ENCODE data around the gene PRR20G. TPM values are rescaled to one million over a fixed set of nuclear protein-coding genes. Genes with fewer than 3 reads are reported as not detected.

PRR20G gene
- polyA plus RNA-seq, 1 donor from 2014 or later = not detected

- no peak overlapping the region for H3K4me2 ChIP-seq (ENCODE audit: low read length)
- peaks cover 5% of the 10 kb centered on the region for H3K9me3 ChIP-seq (ENCODE audit: low read length)
- TF ChIP-seq POLR2AphosphoS5 (IDR thresholded peaks at IDR 0.05) (no peak), SMC3 (conservative IDR thresholded peaks at IDR 0.05; ENCODE audit: poor library complexity) (no peak), TAF1 (IDR thresholded peaks at IDR 0.05; ENCODE audit: low read depth) (no peak), EP300 (conservative IDR thresholded peaks at IDR 0.05; ENCODE audit: poor library complexity, severe bottlenecking) (no peak), EZH2 (IDR thresholded peaks at IDR 0.05; ENCODE audit: borderline replicate concordance, insufficient read depth, low read length, poor library complexity, severe bottlenecking) (no peak)
Measured at GRCh38 chr3:127307112-127307835, 19.4 kb upstream of the PRR20G start.

GRCh38 chr3:127306361-127307111 lies 18.7 kb upstream of the PRR20G start:
- H3K36me3 ChIP-seq (ENCODE audit: insufficient read depth, low read length) = no peaks in the 10 kb centered on the region
- no peaks in the 10 kb centered on the region for H4K20me1 ChIP-seq (ENCODE audit: insufficient read depth)
- no peak overlapping the region for H3K4me2 ChIP-seq (ENCODE audit: low read length)
- no peak for TF ChIP-seq MXI1 (conservative IDR thresholded peaks at IDR 0.05; ENCODE audit: poor library complexity, severe bottlenecking)
- no peak for TF ChIP-seq SMC3 (conservative IDR thresholded peaks at IDR 0.05; ENCODE audit: poor library complexity)
- TF ChIP-seq CTCF (IDR thresholded peaks at IDR 0.05; ENCODE audit: poor library complexity, severe bottlenecking) = no peak
- no peak for TF ChIP-seq RAD21 (conservative IDR thresholded peaks at IDR 0.05)
- TF ChIP-seq TAF1 (IDR thresholded peaks at IDR 0.05; ENCODE audit: low read depth) = no peak
- TF ChIP-seq REST (IDR thresholded peaks at IDR 0.05; ENCODE audit: borderline replicate concordance) = no peak
- no peak for TF ChIP-seq EZH2 (IDR thresholded peaks at IDR 0.05; ENCODE audit: borderline replicate concordance, insufficient read depth, low read length, poor library complexity, severe bottlenecking)
- no peak for TF ChIP-seq EP300 (conservative IDR thresholded peaks at IDR 0.05; ENCODE audit: poor library complexity, severe bottlenecking)
- TF ChIP-seq POLR2AphosphoS5 (IDR thresholded peaks at IDR 0.05) = no peak
- peaks cover 5% of the 10 kb centered on the region for H3K9me3 ChIP-seq (ENCODE audit: low read length)
- peaks cover 5% of the 10 kb centered on the region for H3K27me3 ChIP-seq (ENCODE audit: insufficient read depth, low read depth, low read length)
- H3F3A ChIP-seq (ENCODE audit: insufficient read depth, low read length, poor library complexity, severe bottlenecking) = no peaks in the 10 kb centered on the region
- H2AFZ ChIP-seq (ENCODE audit: low read depth, low read length) = no peak overlapping the region
- no peak overlapping the region for H3K9ac ChIP-seq (ENCODE audit: low read length)
- no peak overlapping the region for H3K27ac ChIP-seq (ENCODE audit: low read length)
- no peaks in the 10 kb centered on the region for H3K9me2 ChIP-seq (ENCODE audit: insufficient read depth, low read length)
- H3K4me3 ChIP-seq (ENCODE audit: low read length) = no peak overlapping the region
- no peaks in the 10 kb centered on the region for H3K79me2 ChIP-seq (replicated peaks; ENCODE audit: insufficient read depth, low read length)

More at GRCh38 chr3:127307112-127307835, 19.4 kb upstream of the PRR20G start:
- H3F3A ChIP-seq (ENCODE audit: insufficient read depth, low read length, poor library complexity, severe bottlenecking) = no peaks in the 10 kb centered on the region
- no peak overlapping the region for H2AFZ ChIP-seq (ENCODE audit: low read depth, low read length)
- H3K27ac ChIP-seq (ENCODE audit: low read length) = no peak overlapping the region
- H3K27me3 ChIP-seq (ENCODE audit: insufficient read depth, low read depth, low read length) = peaks cover 5% of the 10 kb centered on the region
- no peak overlapping the region for H3K4me3 ChIP-seq (ENCODE audit: low read length)
- no peaks in the 10 kb centered on the region for H3K36me3 ChIP-seq (ENCODE audit: insufficient read depth, low read length)
- H3K9me2 ChIP-seq (ENCODE audit: insufficient read depth, low read length) = no peaks in the 10 kb centered on the region
- no peak overlapping the region for H3K9ac ChIP-seq (ENCODE audit: low read length)
- H4K20me1 ChIP-seq (ENCODE audit: insufficient read depth) = no peaks in the 10 kb centered on the region
- H3K79me2 ChIP-seq (replicated peaks; ENCODE audit: insufficient read depth, low read length) = no peaks in the 10 kb centered on the region

Data from neural cell (in vitro differentiated cells).